ENCODE results near the gene HDAC4.

GRCh38 chr2:239256350-239256743 lies 144.5 kb downstream of the HDAC4 start:
- TF ChIP-seq CTCF (IDR thresholded peaks at IDR 0.05) (no peak), POLR2A (IDR thresholded peaks at IDR 0.05) (no peak), POLR2AphosphoS5 (IDR thresholded peaks at IDR 0.05) (no peak)
